ENCODE data around the gene LARP4.

DNA sequence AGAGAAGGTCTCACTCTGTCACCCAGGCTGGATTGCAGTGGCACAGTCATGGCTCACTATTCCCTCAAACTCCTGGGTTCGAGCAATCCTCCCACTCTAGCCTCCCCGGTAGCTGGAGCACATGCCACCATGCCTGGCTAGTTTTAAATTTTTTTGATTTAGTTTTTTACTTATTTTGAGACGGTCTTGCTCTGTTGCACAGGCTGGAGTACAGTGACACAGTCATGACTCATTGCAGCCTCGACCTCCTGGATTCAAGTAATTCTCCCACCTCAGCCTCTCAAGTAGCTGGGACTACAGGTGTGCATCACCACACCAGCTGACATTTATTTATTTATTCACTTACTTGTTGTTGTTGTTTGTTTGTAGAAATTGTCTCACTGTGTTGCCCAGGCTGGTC, 81.9 kb downstream of the LARP4 start:
- TF ChIP-seq POLR2AphosphoS5 (IDR thresholded peaks at IDR 0.05; ENCODE audit: low read depth, low read length): no peak
- TF ChIP-seq, protein P1, sequence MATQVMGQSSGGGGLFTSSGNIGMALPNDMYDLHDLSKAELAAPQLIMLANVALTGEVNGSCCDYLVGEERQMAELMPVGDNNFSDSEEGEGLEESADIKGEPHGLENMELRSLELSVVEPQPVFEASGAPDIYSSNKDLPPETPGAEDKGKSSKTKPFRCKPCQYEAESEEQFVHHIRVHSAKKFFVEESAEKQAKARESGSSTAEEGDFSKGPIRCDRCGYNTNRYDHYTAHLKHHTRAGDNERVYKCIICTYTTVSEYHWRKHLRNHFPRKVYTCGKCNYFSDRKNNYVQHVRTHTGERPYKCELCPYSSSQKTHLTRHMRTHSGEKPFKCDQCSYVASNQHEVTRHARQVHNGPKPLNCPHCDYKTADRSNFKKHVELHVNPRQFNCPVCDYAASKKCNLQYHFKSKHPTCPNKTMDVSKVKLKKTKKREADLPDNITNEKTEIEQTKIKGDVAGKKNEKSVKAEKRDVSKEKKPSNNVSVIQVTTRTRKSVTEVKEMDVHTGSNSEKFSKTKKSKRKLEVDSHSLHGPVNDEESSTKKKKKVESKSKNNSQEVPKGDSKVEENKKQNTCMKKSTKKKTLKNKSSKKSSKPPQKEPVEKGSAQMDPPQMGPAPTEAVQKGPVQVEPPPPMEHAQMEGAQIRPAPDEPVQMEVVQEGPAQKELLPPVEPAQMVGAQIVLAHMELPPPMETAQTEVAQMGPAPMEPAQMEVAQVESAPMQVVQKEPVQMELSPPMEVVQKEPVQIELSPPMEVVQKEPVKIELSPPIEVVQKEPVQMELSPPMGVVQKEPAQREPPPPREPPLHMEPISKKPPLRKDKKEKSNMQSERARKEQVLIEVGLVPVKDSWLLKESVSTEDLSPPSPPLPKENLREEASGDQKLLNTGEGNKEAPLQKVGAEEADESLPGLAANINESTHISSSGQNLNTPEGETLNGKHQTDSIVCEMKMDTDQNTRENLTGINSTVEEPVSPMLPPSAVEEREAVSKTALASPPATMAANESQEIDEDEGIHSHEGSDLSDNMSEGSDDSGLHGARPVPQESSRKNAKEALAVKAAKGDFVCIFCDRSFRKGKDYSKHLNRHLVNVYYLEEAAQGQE (IDR thresholded peaks at IDR 0.05; ENCODE audit: insufficient read depth in 1 of 2, low read depth in 2 of 2, low read length in 2 of 2): no peak
